GM12874 (cell line): ENCODE measurements around the gene CHAT.

ENCODE experiments used
- TF ChIP-seq, protein P1 (sequence below): IDR thresholded peaks from 2 replicates; pipeline ENCODE4 v1.5.1; 2011; ENCODE audit warnings: low read depth, mild to moderate bottlenecking, control low read depth, low read length, moderate library complexity; ENCODE audit not compliant: insufficient read depth

CHAT gene

DNA sequence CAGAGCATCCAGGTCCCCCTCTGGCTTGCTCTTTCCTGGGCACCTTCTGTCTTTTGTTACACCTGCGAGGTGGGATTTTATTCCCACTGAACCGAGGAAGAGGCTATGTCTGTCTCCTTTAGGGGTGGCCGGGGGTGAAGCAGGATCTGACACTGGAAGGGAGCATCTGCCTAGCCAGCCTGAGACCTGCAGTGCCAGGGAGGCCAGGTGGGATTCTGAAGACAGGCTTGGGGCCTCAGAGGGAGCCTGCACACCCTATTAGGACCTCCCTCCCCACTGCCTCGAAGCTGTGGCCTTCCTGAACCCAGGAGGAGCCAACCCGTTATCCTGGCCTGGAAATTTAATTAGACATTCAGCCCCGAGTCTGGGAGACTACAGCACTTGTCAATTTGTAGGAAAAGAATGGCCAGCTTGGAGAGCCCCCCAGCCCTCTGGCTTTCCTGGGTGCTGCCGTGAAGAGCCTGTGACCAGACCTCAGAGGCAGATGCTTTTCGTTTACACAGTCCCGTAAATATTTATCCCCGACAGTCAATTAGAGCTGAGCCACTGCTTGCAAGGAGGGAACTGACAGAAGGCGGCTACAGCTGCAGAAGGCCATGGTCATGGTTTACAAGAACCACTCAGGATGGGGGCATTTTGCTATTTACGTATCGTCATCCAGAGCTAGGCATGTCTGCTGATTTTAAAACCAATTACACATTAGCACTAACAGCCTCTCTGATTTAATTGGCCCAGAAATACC lies 19.7 kb downstream of the CHAT start:
- TF ChIP-seq, protein P1, sequence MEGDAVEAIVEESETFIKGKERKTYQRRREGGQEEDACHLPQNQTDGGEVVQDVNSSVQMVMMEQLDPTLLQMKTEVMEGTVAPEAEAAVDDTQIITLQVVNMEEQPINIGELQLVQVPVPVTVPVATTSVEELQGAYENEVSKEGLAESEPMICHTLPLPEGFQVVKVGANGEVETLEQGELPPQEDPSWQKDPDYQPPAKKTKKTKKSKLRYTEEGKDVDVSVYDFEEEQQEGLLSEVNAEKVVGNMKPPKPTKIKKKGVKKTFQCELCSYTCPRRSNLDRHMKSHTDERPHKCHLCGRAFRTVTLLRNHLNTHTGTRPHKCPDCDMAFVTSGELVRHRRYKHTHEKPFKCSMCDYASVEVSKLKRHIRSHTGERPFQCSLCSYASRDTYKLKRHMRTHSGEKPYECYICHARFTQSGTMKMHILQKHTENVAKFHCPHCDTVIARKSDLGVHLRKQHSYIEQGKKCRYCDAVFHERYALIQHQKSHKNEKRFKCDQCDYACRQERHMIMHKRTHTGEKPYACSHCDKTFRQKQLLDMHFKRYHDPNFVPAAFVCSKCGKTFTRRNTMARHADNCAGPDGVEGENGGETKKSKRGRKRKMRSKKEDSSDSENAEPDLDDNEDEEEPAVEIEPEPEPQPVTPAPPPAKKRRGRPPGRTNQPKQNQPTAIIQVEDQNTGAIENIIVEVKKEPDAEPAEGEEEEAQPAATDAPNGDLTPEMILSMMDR = no peak

DNA sequence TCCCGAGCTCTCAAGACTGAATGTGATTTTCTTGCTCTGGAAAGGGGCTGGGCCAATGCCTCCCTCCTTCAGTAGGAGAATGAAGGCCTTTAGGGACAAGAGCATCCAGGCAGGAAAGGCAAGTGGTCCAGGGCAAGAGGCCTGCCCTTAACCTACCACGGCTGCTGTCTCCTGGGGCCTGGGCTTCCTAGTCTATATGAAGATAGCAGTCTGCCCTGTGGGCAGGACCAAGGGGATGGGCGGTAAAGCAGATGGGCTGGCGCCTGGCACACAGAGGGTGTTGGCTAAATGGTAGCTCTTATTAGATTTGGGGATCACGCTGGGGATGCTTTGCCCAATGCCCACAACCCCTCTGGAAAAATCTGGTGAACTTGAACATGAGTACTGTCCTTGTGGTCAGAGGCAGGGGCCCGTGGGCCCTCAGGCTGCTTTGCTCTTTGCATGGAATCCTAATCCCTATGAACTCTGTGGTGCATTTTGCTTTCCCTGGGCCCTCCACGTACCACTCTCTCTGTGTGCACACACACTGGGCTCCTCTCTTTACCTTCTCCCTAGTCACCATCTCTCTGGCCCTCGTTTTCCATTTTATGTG lies 20.3 kb downstream of the CHAT start:
- TF ChIP-seq, protein P1 = no peak

DNA sequence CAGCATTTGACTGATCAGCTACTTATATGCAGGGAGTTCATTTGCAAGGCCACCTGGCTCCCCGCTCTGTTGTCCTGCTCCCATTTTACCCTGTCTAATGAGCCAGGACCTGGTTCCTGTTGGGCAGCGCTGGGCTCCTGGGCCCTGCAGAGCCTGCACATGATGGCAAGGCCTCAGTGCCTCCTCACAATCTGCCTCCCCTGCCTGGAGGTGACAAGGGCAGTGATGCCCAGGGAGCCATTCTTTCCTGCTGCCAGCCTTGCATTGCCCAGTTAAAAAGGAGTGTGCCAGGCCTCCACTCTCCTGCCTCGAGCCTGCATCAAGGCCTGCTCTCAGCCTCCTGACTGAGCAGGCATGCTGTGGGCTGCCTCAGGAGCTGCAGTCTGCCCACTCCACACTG lies 28.5 kb downstream of the CHAT start:
- TF ChIP-seq, protein P1 = no peak

DNA sequence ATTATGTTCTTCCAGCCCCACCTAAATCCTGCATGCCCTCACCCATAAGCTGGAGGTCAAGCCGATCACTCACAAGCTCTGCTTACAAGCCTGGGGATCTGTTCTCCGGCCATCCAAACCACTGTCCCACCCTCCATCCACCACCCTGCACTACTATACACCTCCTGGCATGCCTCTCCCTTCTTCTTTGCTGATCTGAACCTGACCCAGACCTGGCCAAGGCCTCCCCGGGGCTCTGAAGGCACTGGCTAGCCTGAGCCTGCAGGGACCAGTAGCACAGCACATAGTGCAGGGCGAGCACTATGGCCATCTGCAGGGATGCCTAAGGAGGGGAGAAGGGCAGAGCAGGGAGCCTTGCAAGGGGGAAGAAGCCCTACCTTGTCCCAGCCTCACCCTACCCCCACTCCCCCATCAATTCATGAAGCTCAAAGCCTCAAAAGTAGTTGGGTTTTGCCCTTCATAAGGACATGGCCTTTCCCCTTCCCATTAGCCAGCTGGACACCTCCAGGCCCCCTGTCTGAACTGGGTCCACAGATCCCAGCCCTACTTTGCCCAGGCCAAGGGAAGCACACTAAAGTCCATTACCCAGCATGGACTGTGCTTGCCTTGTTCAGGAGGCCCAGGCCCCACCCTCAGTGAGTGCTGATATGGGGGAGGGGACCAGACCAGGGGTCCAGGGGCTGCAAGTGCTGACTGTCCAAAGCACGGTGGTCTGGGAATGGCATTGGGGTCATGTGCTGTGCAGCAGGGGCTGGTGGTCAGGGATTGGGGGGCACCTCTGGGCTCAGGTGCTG lies 29.6 kb downstream of the CHAT start:
- TF ChIP-seq, protein P1 = no peak

DNA sequence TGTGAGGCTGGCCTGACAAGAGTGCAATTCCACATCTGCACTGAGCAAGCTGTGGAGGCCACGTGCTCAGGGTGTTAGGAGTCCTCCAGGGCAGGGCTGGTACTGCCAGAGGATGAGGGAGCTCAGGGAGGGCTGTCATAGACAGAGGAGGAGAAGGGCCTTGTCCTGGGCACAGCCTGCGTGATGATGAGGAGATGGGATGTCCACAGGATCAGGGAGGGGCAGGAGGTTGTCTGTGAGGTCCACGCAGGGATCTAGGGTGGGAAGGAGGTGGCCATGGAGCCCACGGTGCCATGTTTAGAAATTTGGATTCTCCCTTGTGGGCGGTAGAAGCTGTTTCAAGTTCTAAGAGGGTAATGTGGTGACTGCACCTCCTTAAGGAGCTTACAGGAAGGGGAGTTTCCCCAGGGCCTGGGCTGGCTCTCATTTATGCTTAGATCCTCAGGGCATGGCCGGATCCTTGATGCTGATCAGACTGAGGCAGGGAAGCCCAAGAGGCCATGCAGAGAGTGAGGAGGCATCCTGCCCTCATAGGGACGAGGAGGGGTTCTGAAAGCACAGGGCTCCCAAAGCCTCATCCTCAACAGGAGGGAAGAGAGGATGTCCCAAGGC lies 30.3 kb downstream of the CHAT start:
- TF ChIP-seq, protein P1 = no peak

DNA sequence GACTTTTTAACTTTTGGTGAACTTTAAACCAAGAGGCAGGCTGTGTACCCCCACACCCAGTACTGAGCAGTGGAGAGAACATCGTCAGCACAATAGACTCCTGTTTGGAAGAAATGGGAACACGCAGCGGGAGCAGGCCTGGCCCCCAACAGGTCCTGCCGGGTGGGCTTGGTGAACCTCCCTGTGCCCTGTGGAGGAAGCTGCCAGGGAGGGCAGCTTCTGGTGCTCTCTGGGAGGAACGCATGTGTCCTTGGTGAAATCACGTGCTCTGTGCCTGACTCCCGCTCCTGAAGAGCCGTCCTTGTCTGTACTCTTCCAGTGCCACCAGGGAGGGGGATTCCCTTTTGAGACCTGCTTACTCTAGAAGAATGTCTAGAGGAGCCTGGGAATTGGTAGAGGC lies 31.6 kb downstream of the CHAT start:
- TF ChIP-seq, protein P1 = no peak
